Mesodermal cell (in vitro differentiated cells): ENCODE measurements around the gene TMEM63C.

ENCODE experiments used
- H3K27ac ChIP-seq: 2 replicates; pipeline ENCODE4 v1.7.0; 2013; ENCODE audit warnings: mild to moderate bottlenecking, low read depth, low read length, moderate library complexity; ENCODE audit not compliant: severe bottlenecking
- H3K36me3 ChIP-seq: 2 replicates; pipeline ENCODE4 v1.7.1; 2013; ENCODE audit warnings: mild to moderate bottlenecking, low read length, moderate library complexity; ENCODE audit not compliant: control insufficient read depth, insufficient read depth
- H3K4me1 ChIP-seq: one replicate; pipeline ENCODE4 v1.7.1; 2013; ENCODE audit warnings: mild to moderate bottlenecking, low read length; ENCODE audit not compliant: insufficient read depth, control insufficient read depth, poor library complexity, severe bottlenecking
- H3K4me3 ChIP-seq: 2 replicates; pipeline ENCODE4 v1.7.0; 2013; ENCODE audit warnings: low read length, control low read depth, mild to moderate bottlenecking; ENCODE audit not compliant: insufficient read depth, poor library complexity, severe bottlenecking; ENCODE audit errors: extremely low read depth
- H3K9me3 ChIP-seq: 2 replicates; pipeline ENCODE4 v1.7.1; 2013; ENCODE audit warnings: mild to moderate bottlenecking, low read length, moderate library complexity; ENCODE audit not compliant: control insufficient read depth
- WGBS, 2 experiments: methylation state at CpG; one replicate each; pipeline ENCODE4 v1.1.5; 2013; ENCODE audit warnings: missing lambda C conversion rate in 2 of 2; ENCODE audit not compliant: insufficient coverage in 2 of 2; 5-methylcytosine and 5-hydroxymethylcytosine counted together

Gene TMEM63C

DNA sequence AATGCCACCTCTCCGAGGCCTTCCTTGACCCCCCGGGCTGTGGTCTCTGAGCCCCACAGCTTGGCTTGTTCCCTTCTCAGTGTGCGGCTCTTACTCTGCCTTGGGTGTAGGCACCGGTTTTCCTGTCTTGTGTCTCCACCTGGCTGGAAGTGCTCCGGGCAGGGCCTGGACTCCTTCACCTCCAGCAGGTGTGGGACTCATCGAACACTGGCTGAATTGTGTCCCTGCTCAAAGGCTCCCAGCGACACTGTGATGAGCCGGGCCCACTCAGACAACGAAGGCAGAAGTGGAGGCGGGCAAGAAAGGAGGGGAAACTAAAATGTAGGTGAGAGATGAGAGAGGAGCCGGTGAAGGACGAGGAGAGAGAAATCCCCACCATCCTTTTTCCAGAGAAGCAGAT, 18.0 kb downstream of the TMEM63C start:
- Histone ChIP-seq H3K4me1 (no peaks in the 10 kb centered on the region), H3K4me3 (no peak overlapping the region), H3K36me3 (no peaks in the 10 kb centered on the region), H3K9me3 (no peaks in the 10 kb centered on the region), H3K27ac (no peak overlapping the region)
- WGBS, 2 experiments = 75 to 100% methylated on average over 4 to 12 of the region's 12 CpGs

GRCh38 chr14:77200406-77200985, 18.9 kb downstream of the TMEM63C start:
- Histone ChIP-seq H3K36me3 (no peaks in the 10 kb centered on the region), H3K9me3 (no peaks in the 10 kb centered on the region), H3K4me3 (no peak overlapping the region), H3K27ac (no peak overlapping the region), H3K4me1 (no peaks in the 10 kb centered on the region)
- WGBS, 2 experiments = 62 to 67% methylated on average over 4 to 7 of the region's 7 CpGs

GRCh38 chr14:77201696-77202095, 20.1 kb downstream of the TMEM63C start:
- Histone ChIP-seq H3K4me1 (no peaks in the 10 kb centered on the region), H3K36me3 (no peaks in the 10 kb centered on the region), H3K27ac (no peak overlapping the region), H3K9me3 (no peaks in the 10 kb centered on the region), H3K4me3 (no peak overlapping the region)
- 93 to 100% methylated on average over 1 of the region's 4 CpGs for WGBS, 2 experiments

- 68 to 77% methylated on average over 3 of the region's 5 CpGs for WGBS, 2 experiments
- no peaks in the 10 kb centered on the region for H3K36me3 ChIP-seq
- no peaks in the 10 kb centered on the region for H3K4me1 ChIP-seq
- H3K4me3 ChIP-seq = no peak overlapping the region
- H3K9me3 ChIP-seq = no peaks in the 10 kb centered on the region
- H3K27ac ChIP-seq = no peak overlapping the region
Observed at GRCh38 chr14:77203611-77204458, 22.2 kb downstream of the TMEM63C start.

DNA sequence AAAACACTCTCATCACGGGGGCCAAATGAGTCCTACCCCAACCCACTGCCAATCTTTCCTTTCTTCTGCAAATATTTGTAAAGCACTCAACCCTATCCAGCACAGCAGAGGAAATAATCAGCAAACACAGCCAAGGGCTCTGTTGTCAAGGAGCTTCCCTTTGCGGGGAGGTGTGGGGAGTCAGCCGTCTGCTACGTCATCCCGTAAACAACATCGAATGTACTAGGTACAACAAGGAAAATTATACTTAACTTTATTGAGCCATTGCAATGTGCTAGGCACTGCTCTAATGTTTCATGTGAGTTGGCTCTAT, 22.8 kb downstream of the TMEM63C start:
- no peak overlapping the region for H3K4me3 ChIP-seq
- no peaks in the 10 kb centered on the region for H3K9me3 ChIP-seq
- H3K36me3 ChIP-seq = no peaks in the 10 kb centered on the region
- no peak overlapping the region for H3K27ac ChIP-seq
- 57 to 94% methylated on average over 2 to 3 of the region's 6 CpGs for WGBS, 2 experiments
- H3K4me1 ChIP-seq = no peaks in the 10 kb centered on the region

GRCh38 chr14:77204907-77205306, 23.3 kb downstream of the TMEM63C start:
- Histone ChIP-seq H3K9me3 (no peaks in the 10 kb centered on the region), H3K4me3 (no peak overlapping the region), H3K36me3 (no peaks in the 10 kb centered on the region), H3K27ac (no peak overlapping the region), H3K4me1 (no peaks in the 10 kb centered on the region)
- WGBS, 2 experiments = 78 to 90% methylated on average over 1 of the region's 1 CpG

DNA sequence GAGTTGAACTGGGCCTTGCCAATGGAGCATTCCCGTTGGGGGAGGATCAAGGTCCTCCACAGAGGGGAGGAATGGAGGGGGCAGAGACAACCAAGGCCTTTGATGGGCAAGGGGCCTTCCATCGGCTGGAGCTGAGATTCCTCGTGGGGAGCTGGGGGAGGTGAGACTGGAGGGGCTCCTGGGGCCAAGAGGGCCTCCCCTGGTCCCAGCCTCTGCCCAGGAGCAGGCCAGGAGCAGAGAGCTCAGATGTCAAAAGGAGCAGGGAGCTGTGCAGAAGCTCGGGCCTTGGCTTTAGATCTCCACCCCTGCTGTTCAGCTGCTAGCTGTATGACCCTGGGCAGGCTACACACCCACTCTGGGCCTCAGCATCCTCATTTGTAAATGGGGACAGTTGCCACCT, 24.0 kb downstream of the TMEM63C start:
- Histone ChIP-seq H3K4me1 (no peaks in the 10 kb centered on the region), H3K27ac (no peak overlapping the region), H3K36me3 (no peaks in the 10 kb centered on the region), H3K4me3 (no peak overlapping the region), H3K9me3 (no peaks in the 10 kb centered on the region)
- WGBS, 2 experiments = 60 to 77% methylated on average over 4 of the region's 4 CpGs

- Histone ChIP-seq H3K9me3 (no peaks in the 10 kb centered on the region), H3K4me3 (no peak overlapping the region), H3K36me3 (no peaks in the 10 kb centered on the region), H3K27ac (no peak overlapping the region), H3K4me1 (no peaks in the 10 kb centered on the region)
- no CpG with 5 or more reads among the region's 2 CpGs for WGBS, 2 experiments
Observed at GRCh38 chr14:77206261-77206824, 24.7 kb downstream of the TMEM63C start.

DNA sequence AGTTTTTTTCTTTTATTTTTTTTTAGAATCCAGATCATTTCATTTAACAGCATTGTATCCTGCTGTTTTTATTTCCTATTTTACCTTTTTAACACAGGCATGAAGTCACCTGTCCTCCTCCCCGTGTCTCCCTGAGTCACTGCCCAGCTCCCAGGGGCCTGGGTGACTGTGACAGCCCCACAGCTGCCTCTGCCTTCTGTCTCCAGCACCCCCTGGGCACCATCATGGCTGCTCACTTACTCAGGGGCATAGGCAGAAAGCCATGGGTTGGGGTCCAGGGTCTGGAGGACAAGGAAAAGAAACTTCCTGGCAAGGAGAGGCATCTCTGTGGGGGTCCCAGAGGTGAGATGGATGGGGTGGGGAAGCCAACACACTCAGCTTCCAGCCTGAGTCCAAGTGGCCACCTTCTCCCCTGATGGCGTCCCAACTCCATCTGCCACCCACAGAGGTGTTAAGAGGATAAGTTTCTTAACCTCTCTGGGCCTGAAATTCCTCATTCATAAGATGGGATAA, 25.3 kb downstream of the TMEM63C start:
- no peak overlapping the region for H3K4me3 ChIP-seq
- no peaks in the 10 kb centered on the region for H3K36me3 ChIP-seq
- WGBS, 2 experiments = 40 to 48% methylated on average over 1 to 2 of the region's 2 CpGs
- no peak overlapping the region for H3K27ac ChIP-seq
- no peaks in the 10 kb centered on the region for H3K4me1 ChIP-seq
- H3K9me3 ChIP-seq = no peaks in the 10 kb centered on the region

- Histone ChIP-seq H3K27ac (no peak overlapping the region), H3K36me3 (no peaks in the 10 kb centered on the region), H3K9me3 (no peaks in the 10 kb centered on the region), H3K4me1 (no peaks in the 10 kb centered on the region), H3K4me3 (no peak overlapping the region)
- 38 to 42% methylated on average over 10 of the region's 10 CpGs for WGBS, 2 experiments
Observed at GRCh38 chr14:77208291-77208978, 26.8 kb downstream of the TMEM63C start.
